HG02884 (cell line): Measurements from ENCODE around the gene PRM2.

ENCODE experiments used
- ATAC-seq: cut with Tn5 transposase; IDR thresholded peaks from one replicate; pipeline ENCODE4 v1.9.1; 2021; ENCODE audit warnings: mild to moderate bottlenecking, moderate library complexity; ENCODE audit not compliant: unreplicated experiment

Gene PRM2

GRCh38 chr16:11276143-11276895, at the start of gene PRM2:
Gene PRM2 (minus strand): TSS chr16:11276480. CDS start chr16:11276370, 110 bp downstream.
- no peak for ATAC-seq

GRCh38 chr16:11325404-11326083, 49.3 kb upstream of the PRM2 start:
- no peak for ATAC-seq

GRCh38 chr16:11323551-11324336, 47.5 kb upstream of the PRM2 start:
- ATAC-seq: no peak

GRCh38 chr16:11322823-11323222, 46.5 kb upstream of the PRM2 start:
- no peak for ATAC-seq

- ATAC-seq: no peak
These were observed 45.4 kb upstream of the PRM2 start for GRCh38 chr16:11321662-11322061.

- ATAC-seq: no peak
These were observed 43.9 kb upstream of the PRM2 start for GRCh38 chr16:11320170-11320569.

GRCh38 chr16:11319529-11320146, 43.4 kb upstream of the PRM2 start:
- no peak for ATAC-seq

- ATAC-seq: no peak
These were observed 42.5 kb upstream of the PRM2 start for GRCh38 chr16:11318817-11319216.

- no peak for ATAC-seq
These were observed 40.2 kb upstream of the PRM2 start for GRCh38 chr16:11316331-11317015.

- ATAC-seq: no peak
These were observed 39.2 kb upstream of the PRM2 start for GRCh38 chr16:11315510-11315909.

GRCh38 chr16:11314309-11314894, 38.1 kb upstream of the PRM2 start:
- ATAC-seq: no peak

GRCh38 chr16:11313493-11314308, 37.4 kb upstream of the PRM2 start:
- ATAC-seq: no peak

GRCh38 chr16:11312718-11313492, 36.6 kb upstream of the PRM2 start:
- no peak for ATAC-seq

GRCh38 chr16:11310997-11311561, 34.8 kb upstream of the PRM2 start:
- no peak for ATAC-seq

GRCh38 chr16:11310634-11310977, 34.3 kb upstream of the PRM2 start:
- ATAC-seq: no peak

- no peak for ATAC-seq
These were observed 33.8 kb upstream of the PRM2 start for GRCh38 chr16:11309895-11310633.

- ATAC-seq: no peak
These were observed 32.4 kb upstream of the PRM2 start for GRCh38 chr16:11308493-11309283.
